HG02852 (cell line): ENCODE measurements around the gene KCNMA1.

ENCODE experiments used
- ATAC-seq: cut with Tn5 transposase; IDR thresholded peaks from one replicate; pipeline ENCODE4 v1.9.1; 2021; ENCODE audit warnings: mild to moderate bottlenecking, moderate library complexity; ENCODE audit not compliant: unreplicated experiment

KCNMA1 gene

GRCh38 chr10:76983624-76984023 is 654.0 kb downstream of the KCNMA1 start:
- ATAC-seq: no peak

GRCh38 chr10:76982671-76983070 is 654.9 kb downstream of the KCNMA1 start:
- ATAC-seq: no peak

- no peak for ATAC-seq
These were observed 656.4 kb downstream of the KCNMA1 start for GRCh38 chr10:76981251-76981650.

- ATAC-seq: no peak
These were observed 659.7 kb downstream of the KCNMA1 start for GRCh38 chr10:76977901-76978300.

GRCh38 chr10:76977046-76977445 is 660.6 kb downstream of the KCNMA1 start:
- ATAC-seq: no peak

- ATAC-seq: no peak
These were observed 661.5 kb downstream of the KCNMA1 start for GRCh38 chr10:76976142-76976541.

GRCh38 chr10:76975126-76975525 is 662.5 kb downstream of the KCNMA1 start:
- no peak for ATAC-seq

- ATAC-seq: no peak
These were observed 663.5 kb downstream of the KCNMA1 start for GRCh38 chr10:76974017-76974691.

GRCh38 chr10:76973091-76974016 is 664.3 kb downstream of the KCNMA1 start:
- no peak for ATAC-seq

GRCh38 chr10:76972541-76972940 is 665.1 kb downstream of the KCNMA1 start:
- ATAC-seq: no peak

- ATAC-seq: no peak
These were observed 665.9 kb downstream of the KCNMA1 start for GRCh38 chr10:76971547-76972170.

GRCh38 chr10:76970711-76971519 is 666.7 kb downstream of the KCNMA1 start:
- ATAC-seq: no peak

- ATAC-seq: no peak
These were observed 668.2 kb downstream of the KCNMA1 start for GRCh38 chr10:76969366-76969948.

- ATAC-seq: no peak
These were observed 669.1 kb downstream of the KCNMA1 start for GRCh38 chr10:76968483-76968882.

- no peak for ATAC-seq
These were observed 674.8 kb downstream of the KCNMA1 start for GRCh38 chr10:76962851-76963250.

- no peak for ATAC-seq
These were observed 675.8 kb downstream of the KCNMA1 start for GRCh38 chr10:76961841-76962240.

GRCh38 chr10:76959111-76959510 is 678.5 kb downstream of the KCNMA1 start:
- no peak for ATAC-seq

GRCh38 chr10:76954838-76955237 is 682.8 kb downstream of the KCNMA1 start:
- no peak for ATAC-seq

GRCh38 chr10:76950354-76950753 is 687.3 kb downstream of the KCNMA1 start:
- ATAC-seq: no peak

- no peak for ATAC-seq
These were observed 691.3 kb downstream of the KCNMA1 start for GRCh38 chr10:76946270-76946669.
